Measurements from ENCODE around the gene PTPRS.

The PTPRS gene

GRCh38 chr19:5342573-5343201 is 2.1 kb upstream of the PTPRS start:
- H3K18ac ChIP-seq (ENCODE audit: low read length): no peak overlapping the region
- no peak overlapping the region for H2BK12ac ChIP-seq (ENCODE audit: low read length)
- H4K8ac ChIP-seq (ENCODE audit: low read depth, low read length): no peak overlapping the region
- H3K4me2 ChIP-seq (ENCODE audit: low read length): no peak overlapping the region
- H3K14ac ChIP-seq (ENCODE audit: low read length): no peak overlapping the region
- no peak overlapping the region for H2AK5ac ChIP-seq (ENCODE audit: low read length)
- peak; percentile 41 to 89 for DNase-seq
- no peak overlapping the region for H4K91ac ChIP-seq (ENCODE audit: low read depth, low read length)
- no peak overlapping the region for H2AFZ ChIP-seq (ENCODE audit: insufficient read depth, low read length, poor library complexity)
- H3K23ac ChIP-seq (ENCODE audit: low read length): no peak overlapping the region
- H4K12ac ChIP-seq (ENCODE audit: low read depth, low read length): no peak overlapping the region
- no peak overlapping the region for H2BK5ac ChIP-seq (ENCODE audit: low read depth, low read length, poor library complexity)
- WGBS (ENCODE audit: extremely low coverage, insufficient coverage, insufficient read length): no CpG with 5 or more reads among the region's 12 CpGs
- no peak overlapping the region for H3K4ac ChIP-seq (ENCODE audit: low read depth, low read length)
- peaks cover 1% of the 10 kb centered on the region for H3K79me2 ChIP-seq (ENCODE audit: control insufficient read depth, insufficient read depth, low read length, poor library complexity)
- no peaks in the 10 kb centered on the region for H3K36me3 ChIP-seq (ENCODE audit: control insufficient read depth in 1 of 2, insufficient read depth in 2 of 2, low read length in 2 of 2)
- no peak overlapping the region for H3K27ac ChIP-seq (ENCODE audit: low read depth, low read length)
- no peak overlapping the region for H2BK120ac ChIP-seq (ENCODE audit: insufficient read depth, low read length, poor library complexity)
- no peak overlapping the region for H3K4me3 ChIP-seq (ENCODE audit: low read depth, low read length)
- H3K4me1 ChIP-seq (ENCODE audit: control insufficient read depth in 1 of 2, insufficient read depth in 2 of 2, low read length in 2 of 2): peaks cover 4 to 11% of the 10 kb centered on the region in 2 experiments
- H3K27me3 ChIP-seq (ENCODE audit: insufficient read depth, low read length): peaks cover 20% of the 10 kb centered on the region
- H3K9me3 ChIP-seq (ENCODE audit: insufficient read depth, low read depth, low read length): peaks cover 4% of the 10 kb centered on the region
- peaks cover 5% of the 10 kb centered on the region for H3K79me1 ChIP-seq (ENCODE audit: low read length)
- no peak overlapping the region for H3K9ac ChIP-seq (ENCODE audit: low read length)

- H3K4me1 ChIP-seq (ENCODE audit: control insufficient read depth in 1 of 2, insufficient read depth in 2 of 2, low read length in 2 of 2): peaks cover 4 to 11% of the 10 kb centered on the region in 2 experiments
- DNase-seq: peak in 1 of 2 donors; percentile 30
- no peak overlapping the region for H3K4ac ChIP-seq (ENCODE audit: low read depth, low read length)
- no peaks in the 10 kb centered on the region for H3K36me3 ChIP-seq (ENCODE audit: control insufficient read depth in 1 of 2, insufficient read depth in 2 of 2, low read length in 2 of 2)
- H3K79me2 ChIP-seq (ENCODE audit: control insufficient read depth, insufficient read depth, low read length, poor library complexity): peaks cover 1% of the 10 kb centered on the region
- H4K12ac ChIP-seq (ENCODE audit: low read depth, low read length): no peak overlapping the region
- H4K8ac ChIP-seq (ENCODE audit: low read depth, low read length): no peak overlapping the region
- H3K27me3 ChIP-seq (ENCODE audit: insufficient read depth, low read length): peaks cover 20% of the 10 kb centered on the region
- no peak overlapping the region for H3K18ac ChIP-seq (ENCODE audit: low read length)
- no peak overlapping the region for H2AFZ ChIP-seq (ENCODE audit: insufficient read depth, low read length, poor library complexity)
- no peak overlapping the region for H3K27ac ChIP-seq (ENCODE audit: low read depth, low read length)
- H4K91ac ChIP-seq (ENCODE audit: low read depth, low read length): no peak overlapping the region
- no CpG with 5 or more reads among the region's 4 CpGs for WGBS (ENCODE audit: extremely low coverage, insufficient coverage, insufficient read length)
- H2AK5ac ChIP-seq (ENCODE audit: low read length): no peak overlapping the region
- no peak overlapping the region for H3K14ac ChIP-seq (ENCODE audit: low read length)
- H3K23ac ChIP-seq (ENCODE audit: low read length): no peak overlapping the region
- peaks cover 4% of the 10 kb centered on the region for H3K9me3 ChIP-seq (ENCODE audit: insufficient read depth, low read depth, low read length)
- peaks cover 5% of the 10 kb centered on the region for H3K79me1 ChIP-seq (ENCODE audit: low read length)
- H3K4me2 ChIP-seq (ENCODE audit: low read length): no peak overlapping the region
- no peak overlapping the region for H3K4me3 ChIP-seq (ENCODE audit: low read depth, low read length)
- no peak overlapping the region for H2BK5ac ChIP-seq (ENCODE audit: low read depth, low read length, poor library complexity)
- H3K9ac ChIP-seq (ENCODE audit: low read length): no peak overlapping the region
- H2BK12ac ChIP-seq (ENCODE audit: low read length): no peak overlapping the region
- no peak overlapping the region for H2BK120ac ChIP-seq (ENCODE audit: insufficient read depth, low read length, poor library complexity)
These were observed 1.4 kb upstream of the PTPRS start for GRCh38 chr19:5341981-5342380.

- DNase-seq: peak; percentile 69 to 79
- H2BK120ac ChIP-seq (ENCODE audit: insufficient read depth, low read length, poor library complexity): no peak overlapping the region
- H3K79me1 ChIP-seq (ENCODE audit: low read length): peaks cover 5% of the 10 kb centered on the region
- H3K4me3 ChIP-seq (ENCODE audit: low read depth, low read length): no peak overlapping the region
- H3K23ac ChIP-seq (ENCODE audit: low read length): no peak overlapping the region
- no peak overlapping the region for H4K8ac ChIP-seq (ENCODE audit: low read depth, low read length)
- H3K27me3 ChIP-seq (ENCODE audit: insufficient read depth, low read length): peaks cover 20% of the 10 kb centered on the region
- H3K4ac ChIP-seq (ENCODE audit: low read depth, low read length): no peak overlapping the region
- no peak overlapping the region for H3K4me2 ChIP-seq (ENCODE audit: low read length)
- no peak overlapping the region for H2BK12ac ChIP-seq (ENCODE audit: low read length)
- no peak overlapping the region for H2AK5ac ChIP-seq (ENCODE audit: low read length)
- no CpG with 5 or more reads among the region's 13 CpGs for WGBS (ENCODE audit: extremely low coverage, insufficient coverage, insufficient read length)
- no peak overlapping the region for H2AFZ ChIP-seq (ENCODE audit: insufficient read depth, low read length, poor library complexity)
- H3K27ac ChIP-seq (ENCODE audit: low read depth, low read length): no peak overlapping the region
- H3K9ac ChIP-seq (ENCODE audit: low read length): no peak overlapping the region
- peaks cover 4 to 11% of the 10 kb centered on the region in 2 experiments for H3K4me1 ChIP-seq (ENCODE audit: control insufficient read depth in 1 of 2, insufficient read depth in 2 of 2, low read length in 2 of 2)
- peaks cover 4% of the 10 kb centered on the region for H3K9me3 ChIP-seq (ENCODE audit: insufficient read depth, low read depth, low read length)
- H3K18ac ChIP-seq (ENCODE audit: low read length): no peak overlapping the region
- no peak overlapping the region for H4K12ac ChIP-seq (ENCODE audit: low read depth, low read length)
- peaks cover 1% of the 10 kb centered on the region for H3K79me2 ChIP-seq (ENCODE audit: control insufficient read depth, insufficient read depth, low read length, poor library complexity)
- H3K36me3 ChIP-seq (ENCODE audit: control insufficient read depth in 1 of 2, insufficient read depth in 2 of 2, low read length in 2 of 2): no peaks in the 10 kb centered on the region
- no peak overlapping the region for H2BK5ac ChIP-seq (ENCODE audit: low read depth, low read length, poor library complexity)
- no peak overlapping the region for H4K91ac ChIP-seq (ENCODE audit: low read depth, low read length)
- no peak overlapping the region for H3K14ac ChIP-seq (ENCODE audit: low read length)
These were observed 822 bp upstream of the PTPRS start for GRCh38 chr19:5341448-5341820.

- Histone ChIP-seq H2BK12ac (ENCODE audit: low read length) (no peak overlapping the region), H3K4ac (ENCODE audit: low read depth, low read length) (peak overlapping the region; percentile 66), H3K4me2 (ENCODE audit: low read length) (peak overlapping the region; percentile 96), H3K9me3 (ENCODE audit: insufficient read depth, low read depth, low read length) (peaks cover 4% of the 10 kb centered on the region), H4K12ac (ENCODE audit: low read depth, low read length) (no peak overlapping the region), H3K14ac (ENCODE audit: low read length) (peak overlapping the region; percentile 59), H2AFZ (ENCODE audit: insufficient read depth, low read length, poor library complexity) (peak overlapping the region; percentile 66), H3K4me3 (ENCODE audit: low read depth, low read length) (peak overlapping the region; percentile 71), H2BK5ac (ENCODE audit: low read depth, low read length, poor library complexity) (no peak overlapping the region), H2AK5ac (ENCODE audit: low read length) (no peak overlapping the region), H3K9ac (ENCODE audit: low read length) (no peak overlapping the region), H2BK120ac (ENCODE audit: insufficient read depth, low read length, poor library complexity) (peak overlapping the region; percentile 47), H3K23ac (ENCODE audit: low read length) (no peak overlapping the region), H3K4me1 (ENCODE audit: control insufficient read depth in 1 of 2, insufficient read depth in 2 of 2, low read length in 2 of 2) (peaks cover 4 to 6% of the 10 kb centered on the region in 2 experiments), H3K79me1 (ENCODE audit: low read length) (peaks cover 5% of the 10 kb centered on the region), H3K27ac (ENCODE audit: low read depth, low read length) (no peak overlapping the region), H4K8ac (ENCODE audit: low read depth, low read length) (peak overlapping the region; percentile 34), H3K36me3 (ENCODE audit: control insufficient read depth in 1 of 2, insufficient read depth in 2 of 2, low read length in 2 of 2) (no peaks in the 10 kb centered on the region), H3K18ac (ENCODE audit: low read length) (no peak overlapping the region), H3K79me2 (ENCODE audit: control insufficient read depth, insufficient read depth, low read length, poor library complexity) (peaks cover 1% of the 10 kb centered on the region), H4K91ac (ENCODE audit: low read depth, low read length) (peak overlapping the region; percentile 58), H3K27me3 (ENCODE audit: insufficient read depth, low read length) (peaks cover 20% of the 10 kb centered on the region)
- DNase-seq: peak in 1 of 2 donors; percentile 40
- no CpG with 5 or more reads among the region's 73 CpGs for WGBS (ENCODE audit: extremely low coverage, insufficient coverage, insufficient read length)
These were observed 519 bp downstream of the PTPRS start for GRCh38 chr19:5339950-5340636.

Measured in trophoblast cell (in vitro differentiated cells and primary cell).